ENCODE results near the gene SPRR2D.

- TF ChIP-seq, protein P1, sequence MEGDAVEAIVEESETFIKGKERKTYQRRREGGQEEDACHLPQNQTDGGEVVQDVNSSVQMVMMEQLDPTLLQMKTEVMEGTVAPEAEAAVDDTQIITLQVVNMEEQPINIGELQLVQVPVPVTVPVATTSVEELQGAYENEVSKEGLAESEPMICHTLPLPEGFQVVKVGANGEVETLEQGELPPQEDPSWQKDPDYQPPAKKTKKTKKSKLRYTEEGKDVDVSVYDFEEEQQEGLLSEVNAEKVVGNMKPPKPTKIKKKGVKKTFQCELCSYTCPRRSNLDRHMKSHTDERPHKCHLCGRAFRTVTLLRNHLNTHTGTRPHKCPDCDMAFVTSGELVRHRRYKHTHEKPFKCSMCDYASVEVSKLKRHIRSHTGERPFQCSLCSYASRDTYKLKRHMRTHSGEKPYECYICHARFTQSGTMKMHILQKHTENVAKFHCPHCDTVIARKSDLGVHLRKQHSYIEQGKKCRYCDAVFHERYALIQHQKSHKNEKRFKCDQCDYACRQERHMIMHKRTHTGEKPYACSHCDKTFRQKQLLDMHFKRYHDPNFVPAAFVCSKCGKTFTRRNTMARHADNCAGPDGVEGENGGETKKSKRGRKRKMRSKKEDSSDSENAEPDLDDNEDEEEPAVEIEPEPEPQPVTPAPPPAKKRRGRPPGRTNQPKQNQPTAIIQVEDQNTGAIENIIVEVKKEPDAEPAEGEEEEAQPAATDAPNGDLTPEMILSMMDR (IDR thresholded peaks at IDR 0.05): no peak
- TF ChIP-seq EZH2 (IDR thresholded peaks at IDR 0.05; ENCODE audit: borderline replicate concordance, insufficient read depth, low read depth, low read length, poor library complexity, severe bottlenecking): no peak
Measured at GRCh38 chr1:153032073-153032472, 8.8 kb downstream of the SPRR2D start.

Measured in B cell (primary cell).